K562 (cell line): ENCODE measurements around the gene ZCCHC14. TPM values are rescaled to one million over a fixed set of nuclear protein-coding genes. Genes with fewer than 3 reads are reported as not detected.

Source experiments
- ARID4B ChIP-seq: sonication (generic); formaldehyde crosslinking; IDR thresholded peaks from 2 replicates; pipeline ENCODE4 v1.8.0; 2022; ENCODE audit warnings: mild to moderate bottlenecking, missing genetic modification reagents
- CBFB ChIP-seq: sonication (generic); formaldehyde crosslinking; IDR thresholded peaks from 2 replicates; pipeline ENCODE4 v1.4.0; 2020; ENCODE audit warnings: mild to moderate bottlenecking, missing genetic modification reagents
- CHCHD3 ChIP-seq: fragments of 250-450 bp; sonication (Bioruptor Pico); IDR thresholded peaks from 2 replicates; pipeline ENCODE4 v2.1.2; 2022; ENCODE audit warnings: mild to moderate bottlenecking
- EHMT2 ChIP-seq: fragments of 450-650 bp; IDR thresholded peaks from 2 replicates; pipeline ENCODE4 v1.6.1; 2018; ENCODE audit warnings: antibody characterized with exemption
- ZBTB40 ChIP-seq, 2 experiments: fragments of 450-650 bp in 1 of 2; sonication (generic) in 1 of 2; formaldehyde crosslinking in 1 of 2; IDR thresholded peaks; 2 replicates each; pipeline versions ENCODE4 v1.7.1 to v1.9.0; 2016 to 2022; ENCODE audit warnings: inconsistent platforms in 1 of 2, mild to moderate bottlenecking in 1 of 2, missing genetic modification reagents in 1 of 2
- ZNF217 ChIP-seq: sonication (generic); formaldehyde crosslinking; IDR thresholded peaks from 2 replicates; pipeline ENCODE4 v1.8.0; 2022; ENCODE audit warnings: mild to moderate bottlenecking, missing genetic modification reagents
- ZNF263 ChIP-seq: sonication (generic); formaldehyde crosslinking; IDR thresholded peaks from 2 replicates; pipeline ENCODE4 v1.8.0; 2022; ENCODE audit warnings: mild to moderate bottlenecking, missing genetic modification reagents, borderline replicate concordance
- ZNF592 ChIP-seq: fragments of 450-650 bp; IDR thresholded peaks from 2 replicates; pipeline ENCODE4 v1.6.1; 2017; ENCODE audit warnings: antibody characterized with exemption, mild to moderate bottlenecking
- polyA plus RNA-seq, 8 experiments: library from polyadenylated mRNA; depleted of rRNA in 4 of 8; stranded (reverse) in 5 of 8; unstranded in 3 of 8; fragments of >200 nt; fragmentation: Nextera tagmentation in 2 of 8; fragmentation: Illumina TruSeq in 1 of 8; extraction: Ambion mirVana in 2 of 8; extraction: Trizol in 1 of 8; gene quantifications; 2 replicates each; pipeline versions ENCODE4 v1.2.1 to v1.2.3, GENCODE V29; 2011 to 2014; ENCODE audit warnings: inconsistent platforms in 1 of 8, missing spikeins in 1 of 8
- total RNA-seq, 7 experiments: library from RNA; depleted of rRNA in 6 of 7; stranded (reverse); fragments of >200 nt in 6 of 7; fragmentation: Illumina TruSeq in 2 of 7; extraction: Trizol in 2 of 7; gene quantifications; 2 replicates each; pipeline versions ENCODE4 v1.2.1 to v1.2.3, GENCODE V29; 2011 to 2021; ENCODE audit warnings: low replicate concordance in 1 of 7

Gene ZCCHC14
- total and polyA plus RNA-seq, 9 of the 15 experiments (the other 6 are each of a cell fraction or from before 2014, with no cell fraction given): 1.5 to 12.4 (median 2.9) TPM

- TF ChIP-seq ZNF592: peak; percentile 84
- TF ChIP-seq CBFB (CRISPR knock-in tag): no peak
- TF ChIP-seq EHMT2: no peak
- no peak; the same call in 1 of the 2 replicates for TF ChIP-seq ZNF263
- TF ChIP-seq CHCHD3: no peak
- TF ChIP-seq ARID4B (CRISPR knock-in tag): peak; percentile 70
- TF ChIP-seq ZNF217: no peak
- TF ChIP-seq ZBTB40 (IDR thresholded peaks at IDR 0.05): peak; percentile 89
- no peak for TF ChIP-seq ZBTB40 (CRISPR knock-in tag; IDR thresholded peaks at IDR 0.05)
These were observed 109.2 kb downstream of the ZCCHC14 start, which contains the start of gene FBXO31 (continued) for GRCh38 chr16:87383505-87384161.
